ENCODE results near the gene ZNF660.

- no peak for TF ChIP-seq CTCF (IDR thresholded peaks at IDR 0.05; ENCODE audit: low read depth, low read length)
- TF ChIP-seq EZH2phosphoT487 (IDR thresholded peaks at IDR 0.05; ENCODE audit: low read depth), result no peak
These were observed 63.9 kb downstream of the ZNF660 start, which contains the start of gene ZNF35 for GRCh38 chr3:44648564-44649229.
